Gastroesophageal sphincter (tissue), 3 donors: Measurements from ENCODE around the gene CTLA4.

Experiments used
- CTCF ChIP-seq, 4 experiments: fragments of 200-600 bp in 2 of 4; fragments of 450-650 bp in 2 of 4; sonication (generic) in 1 of 4; IDR thresholded peaks; one replicate each; pipeline ENCODE4 v1.5.1; 2017 to 2019; ENCODE audit warnings: antibody characterized with exemption in 4 of 4, mild to moderate bottlenecking in 2 of 4, moderate library complexity in 2 of 4
- EP300 ChIP-seq: sonication (generic); formaldehyde crosslinking; IDR thresholded peaks from one replicate; pipeline ENCODE4 v1.6.1; 2017; ENCODE audit warnings: antibody characterized with exemption, mild to moderate bottlenecking
- POLR2A ChIP-seq, 2 donors: fragments of 450-650 bp; IDR thresholded peaks; one replicate each; pipeline ENCODE4 v1.6.1; 2017; ENCODE audit warnings: antibody characterized with exemption in 2 of 2, mild to moderate bottlenecking in 2 of 2, moderate library complexity in 1 of 2

DNA sequence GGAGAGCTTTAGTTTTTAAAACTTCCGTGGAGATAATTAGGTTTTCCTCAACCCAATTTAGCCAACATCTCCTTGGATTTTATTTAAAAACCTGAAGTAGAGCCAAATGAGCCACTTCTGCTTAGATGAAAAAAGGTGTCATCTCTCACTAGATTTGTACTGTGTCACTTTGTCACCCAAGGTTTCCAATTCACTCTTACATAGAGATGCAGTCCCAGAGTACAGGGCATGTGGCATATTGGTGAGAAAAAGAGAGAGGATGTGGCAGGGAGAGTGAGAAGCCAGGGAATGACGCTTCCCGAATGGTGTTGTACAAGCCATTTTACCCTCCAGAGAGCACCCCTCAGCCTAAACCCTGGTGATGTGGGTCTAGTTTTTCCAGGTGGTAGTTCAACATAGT is 44.4 kb upstream of the CTLA4 start:
- TF ChIP-seq CTCF (IDR thresholded peaks at IDR 0.05) (no peak), EP300 (no peak), POLR2A (IDR thresholded peaks at IDR 0.05) (no peak)
